GM12878 (cell line): ENCODE data around the gene PRKAA1.
"Not testable (repeated sequence)": the region's sequence is repeated elsewhere in the genome, so short reads cannot be mapped to it uniquely, and the experiment has no call there.

Experiments
- CEBPZ ChIP-seq: fragments of 150-350 bp; IDR thresholded peaks from 2 replicates; pipeline ENCODE4 v1.6.1; 2016; ENCODE audit warnings: low read depth, low read length
- CTCF ChIP-seq, 3 experiments: IDR thresholded peaks in 2 of 3; conservative IDR thresholded peaks in 1 of 3; 2 replicates each; pipeline ENCODE4 v1.5.1; 2011; ENCODE audit warnings: low read depth in 3 of 3, low read length in 3 of 3, mild to moderate bottlenecking in 3 of 3, control low read depth in 2 of 3, moderate library complexity in 2 of 3, inconsistent platforms in 1 of 3, mixed read lengths in 1 of 3; ENCODE audit not compliant: control insufficient read depth in 2 of 3, insufficient read depth in 1 of 3; ENCODE audit errors: extremely low read depth in 1 of 3
- ELK1 ChIP-seq: IDR thresholded peaks from 2 replicates; pipeline ENCODE4 v1.6.1; 2012; ENCODE audit warnings: low read depth, low read length, improper control_type of control experiment
- FOXM1 ChIP-seq: IDR thresholded peaks from 2 replicates; pipeline ENCODE4 v1.6.1; 2012; ENCODE audit warnings: low read depth, mild to moderate bottlenecking, inconsistent platforms, low read length, moderate library complexity
- JUNB ChIP-seq: IDR thresholded peaks from 2 replicates; pipeline ENCODE4 v1.6.1; 2016; ENCODE audit warnings: antibody characterized with exemption, mild to moderate bottlenecking
- NFYB ChIP-seq: IDR thresholded peaks from 2 replicates; pipeline ENCODE4 v1.6.1; 2011; ENCODE audit warnings: low read depth, mild to moderate bottlenecking, low read length, improper control_type of control experiment, moderate library complexity; ENCODE audit not compliant: insufficient read depth
- POLR2A ChIP-seq: IDR thresholded peaks from 2 replicates; pipeline ENCODE4 v1.6.1; 2011; ENCODE audit warnings: low read depth, mild to moderate bottlenecking, low read length

GRCh38 chr5:40722497-40722911 lies 75.7 kb downstream of the PRKAA1 start:
- TF ChIP-seq ELK1; CTCF (IDR thresholded peaks at IDR 0.05 in 2 of 3, conservative IDR thresholded peaks at IDR 0.05 in 1 of 3; ENCODE audit: control insufficient read depth in 2 of 3, extremely low read depth in 1 of 3, insufficient read depth in 1 of 3, low read depth in 3 of 3, low read length in 3 of 3); CEBPZ; JUNB; FOXM1; POLR2A; NFYB: not testable (repeated sequence)
